Mesodermal cell (in vitro differentiated cells): ENCODE data around the gene IQGAP2.

ENCODE experiments used
- H3K27ac ChIP-seq: 2 replicates; pipeline ENCODE4 v1.7.0; 2013; ENCODE audit warnings: mild to moderate bottlenecking, low read depth, low read length, moderate library complexity; ENCODE audit not compliant: severe bottlenecking
- H3K36me3 ChIP-seq: 2 replicates; pipeline ENCODE4 v1.7.1; 2013; ENCODE audit warnings: mild to moderate bottlenecking, low read length, moderate library complexity; ENCODE audit not compliant: control insufficient read depth, insufficient read depth
- H3K4me1 ChIP-seq: one replicate; pipeline ENCODE4 v1.7.1; 2013; ENCODE audit warnings: mild to moderate bottlenecking, low read length; ENCODE audit not compliant: insufficient read depth, control insufficient read depth, poor library complexity, severe bottlenecking
- H3K4me3 ChIP-seq: 2 replicates; pipeline ENCODE4 v1.7.0; 2013; ENCODE audit warnings: low read length, control low read depth, mild to moderate bottlenecking; ENCODE audit not compliant: insufficient read depth, poor library complexity, severe bottlenecking; ENCODE audit errors: extremely low read depth
- H3K9me3 ChIP-seq: 2 replicates; pipeline ENCODE4 v1.7.1; 2013; ENCODE audit warnings: mild to moderate bottlenecking, low read length, moderate library complexity; ENCODE audit not compliant: control insufficient read depth
- WGBS, 2 experiments: methylation state at CpG; one replicate each; pipeline ENCODE4 v1.1.5; 2013; ENCODE audit warnings: missing lambda C conversion rate in 2 of 2; ENCODE audit not compliant: insufficient coverage in 2 of 2; 5-methylcytosine and 5-hydroxymethylcytosine counted together

IQGAP2 gene

DNA sequence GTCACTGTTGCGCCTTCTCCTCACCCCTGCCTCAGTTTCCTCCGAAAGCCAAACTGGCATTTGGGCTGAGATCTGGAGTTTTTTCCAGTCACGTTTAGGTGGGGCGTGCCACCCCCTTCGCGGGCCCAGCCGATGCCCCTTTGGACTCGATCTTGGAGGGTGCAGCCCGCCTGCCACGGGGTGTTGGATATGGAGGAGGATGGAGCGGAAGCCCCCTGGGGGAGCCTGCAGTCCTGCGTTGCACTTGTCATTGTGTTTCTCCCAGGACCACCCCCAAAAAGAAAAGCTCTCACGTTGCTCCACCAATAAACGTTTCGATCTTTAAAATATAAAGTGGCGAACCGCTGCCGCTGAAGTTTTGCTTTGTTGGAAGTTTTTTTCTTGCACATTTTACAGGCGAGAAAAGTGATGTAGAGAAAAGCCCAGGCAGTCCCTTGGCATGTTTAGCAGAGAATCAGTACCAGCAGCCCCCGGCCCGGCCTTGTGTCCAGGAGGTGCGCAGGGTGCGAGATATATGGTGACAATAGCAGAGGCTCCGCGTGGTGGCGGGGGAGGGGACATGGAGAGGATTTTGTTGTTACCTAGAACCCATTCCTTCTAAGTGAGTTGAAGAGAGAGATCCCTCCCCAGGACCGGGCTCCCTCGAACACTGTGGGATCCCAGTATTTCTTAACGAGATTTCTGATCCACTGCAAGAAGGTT is 313.5 kb downstream of the IQGAP2 start:
- Histone ChIP-seq H3K4me3 (peak overlapping the region; percentile 89), H3K27ac (peak overlapping the region; percentile 50), H3K4me1 (peaks cover 11% of the 10 kb centered on the region), H3K9me3 (no peaks in the 10 kb centered on the region), H3K36me3 (peaks cover 10% of the 10 kb centered on the region)
- whole genome bisulfite sequencing, 2 experiments: 0 to 8% methylated on average over 3 to 5 of the region's 29 CpGs

DNA sequence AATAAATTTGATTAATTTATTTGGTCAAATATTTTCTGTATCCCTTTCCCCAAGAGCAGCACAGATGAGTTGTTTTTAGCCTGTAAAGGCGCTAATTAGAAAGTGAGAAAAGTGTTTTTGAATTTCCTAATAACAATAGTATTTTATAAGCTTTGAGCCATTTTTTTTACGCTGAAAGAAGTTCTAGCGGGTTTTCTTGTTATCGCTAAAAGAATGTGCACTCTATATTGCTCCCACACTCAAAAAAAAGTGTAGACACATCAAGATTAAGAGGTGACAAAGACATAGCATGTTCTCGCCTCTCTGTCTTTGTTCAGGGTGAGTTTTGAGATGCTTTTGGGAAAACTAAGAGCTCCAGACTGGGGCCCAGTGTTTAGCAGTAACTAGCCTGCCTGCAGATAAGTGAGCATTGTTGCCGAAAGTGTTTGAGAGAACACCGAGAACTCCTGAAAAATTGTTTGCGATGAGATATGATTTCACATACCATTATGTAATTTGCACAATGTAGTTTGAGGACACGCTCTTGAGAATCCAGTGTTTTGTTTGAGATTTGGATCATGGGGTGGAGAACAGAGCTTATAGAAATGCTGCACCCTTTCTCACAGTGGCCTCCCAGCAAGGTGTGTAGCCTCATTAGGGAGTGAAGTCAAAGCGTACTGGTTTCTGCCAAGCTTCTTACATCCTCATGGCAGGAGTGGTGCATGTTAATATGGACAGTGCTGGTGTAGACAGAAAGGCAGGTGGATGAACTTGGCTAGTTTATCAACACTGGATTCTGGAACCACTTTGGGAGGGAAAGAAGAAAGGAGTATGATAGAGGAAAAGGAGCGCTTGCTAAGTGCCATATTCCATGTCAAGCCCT is 314.4 kb downstream of the IQGAP2 start:
- H3K9me3 ChIP-seq: no peaks in the 10 kb centered on the region
- peaks cover 11% of the 10 kb centered on the region for H3K4me1 ChIP-seq
- peaks cover 15% of the 10 kb centered on the region for H3K36me3 ChIP-seq
- H3K4me3 ChIP-seq: peak overlapping the region; percentile 89
- WGBS, 2 experiments: 60 to 94% methylated on average over 2 to 5 of the region's 11 CpGs
- H3K27ac ChIP-seq: no peak overlapping the region

DNA sequence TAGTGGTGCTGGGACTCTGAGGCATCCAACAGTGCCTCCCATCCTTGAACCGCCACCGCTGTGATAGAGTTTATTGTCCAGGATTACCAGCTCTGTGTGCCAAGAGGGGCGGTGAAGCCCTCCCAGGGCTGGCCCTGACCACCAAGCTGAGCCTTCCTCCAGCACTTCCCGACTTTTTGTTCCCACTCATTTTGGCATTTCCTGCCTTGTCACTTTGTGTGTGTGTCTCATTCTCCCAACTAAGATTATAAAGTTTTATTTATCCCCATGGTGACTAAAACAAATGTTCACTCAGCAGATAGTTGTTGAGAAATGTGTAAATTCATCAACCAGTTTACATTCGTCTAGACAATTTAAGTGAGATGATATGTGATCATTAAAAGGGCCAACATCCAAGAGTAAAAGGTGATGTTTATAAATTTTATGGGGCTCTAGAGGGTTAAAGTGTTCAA is 315.3 kb downstream of the IQGAP2 start:
- H3K36me3 ChIP-seq: peaks cover 21% of the 10 kb centered on the region
- 95 to 100% methylated on average over 3 to 4 of the region's 5 CpGs for WGBS, 2 experiments
- no peaks in the 10 kb centered on the region for H3K9me3 ChIP-seq
- H3K27ac ChIP-seq: no peak overlapping the region
- peaks cover 11% of the 10 kb centered on the region for H3K4me1 ChIP-seq
- H3K4me3 ChIP-seq: peak overlapping the region; percentile 89

DNA sequence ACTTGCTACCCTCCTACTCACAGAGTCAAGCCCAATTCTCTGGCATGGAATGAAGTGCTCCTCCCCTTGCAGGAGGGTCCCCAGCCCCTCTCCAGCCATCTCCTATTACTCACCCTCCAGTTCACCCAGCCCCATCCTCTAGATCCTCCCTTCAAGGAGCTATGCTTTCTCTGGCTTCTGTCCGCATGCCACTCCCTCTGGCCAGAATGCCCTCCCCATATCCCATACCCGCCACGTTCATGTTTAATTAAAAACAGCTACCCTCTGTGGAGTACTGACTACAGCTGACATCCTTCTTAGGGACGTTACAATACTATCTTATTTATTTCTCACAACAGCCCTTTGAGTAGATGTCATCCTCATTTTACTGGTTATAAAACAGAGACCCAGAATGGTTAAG is 315.8 kb downstream of the IQGAP2 start:
- H3K4me3 ChIP-seq: peak overlapping the region; percentile 89
- H3K9me3 ChIP-seq: no peaks in the 10 kb centered on the region
- no peak overlapping the region for H3K27ac ChIP-seq
- H3K4me1 ChIP-seq: peaks cover 11% of the 10 kb centered on the region
- 93 to 96% methylated on average over 3 of the region's 4 CpGs for WGBS, 2 experiments
- peaks cover 24% of the 10 kb centered on the region for H3K36me3 ChIP-seq

DNA sequence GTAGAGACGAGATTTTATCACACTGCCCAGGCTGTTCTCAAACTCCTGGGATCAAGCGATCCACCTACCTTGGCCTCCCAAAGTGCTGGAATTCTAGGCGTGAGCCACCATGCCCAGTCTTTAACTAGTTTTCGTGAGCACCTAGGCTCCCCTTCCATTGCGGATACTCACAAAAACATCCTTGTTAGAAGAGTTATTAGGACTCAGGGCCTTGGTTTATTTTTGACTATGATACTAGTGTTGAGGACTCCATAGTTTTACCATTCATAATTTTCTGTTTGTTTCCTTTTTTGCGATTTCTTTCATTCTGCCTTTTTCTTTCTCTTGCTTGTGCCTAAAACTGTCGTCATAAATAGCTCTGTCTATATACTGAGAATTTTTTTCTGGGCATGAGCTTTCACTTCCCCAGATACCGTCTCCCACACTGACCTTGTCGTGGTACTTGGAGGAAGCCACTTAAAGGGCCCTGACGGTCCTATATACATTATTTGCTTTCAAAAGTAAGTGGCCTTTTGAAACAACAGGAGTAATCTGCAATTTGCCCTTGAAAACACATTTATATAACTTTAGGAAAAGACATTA is 318.0 kb downstream of the IQGAP2 start:
- Histone ChIP-seq H3K4me1 (peaks cover 19% of the 10 kb centered on the region), H3K36me3 (peaks cover 37% of the 10 kb centered on the region), H3K9me3 (no peaks in the 10 kb centered on the region), H3K4me3 (no peak overlapping the region), H3K27ac (no peak overlapping the region)
- 85 to 100% methylated on average over 2 to 6 of the region's 10 CpGs for WGBS, 2 experiments

DNA sequence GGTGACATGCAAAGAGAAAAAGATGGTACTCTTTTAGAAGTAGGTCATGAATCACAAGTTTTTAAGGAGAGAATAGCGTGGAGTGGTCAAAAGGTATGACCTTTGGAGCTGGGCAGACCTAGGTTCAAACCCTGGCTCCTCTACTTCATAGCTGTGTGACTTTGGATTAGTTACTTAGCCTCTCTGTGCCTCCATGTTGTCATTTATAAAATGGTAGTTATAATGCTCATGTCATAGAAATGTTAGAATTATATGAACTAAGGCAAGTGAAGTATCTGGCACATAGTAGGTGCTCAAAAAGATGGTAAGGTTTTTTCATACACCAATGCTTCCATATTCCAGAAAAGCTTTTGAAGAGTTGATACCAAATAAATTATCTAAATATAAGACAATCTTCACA is 320.2 kb downstream of the IQGAP2 start:
- H3K4me3 ChIP-seq: no peak overlapping the region
- 83% methylated on average over 1 of the region's 1 CpG; no CpG with 5 or more reads in 1 of the 2 experiments for WGBS, 2 experiments

DNA sequence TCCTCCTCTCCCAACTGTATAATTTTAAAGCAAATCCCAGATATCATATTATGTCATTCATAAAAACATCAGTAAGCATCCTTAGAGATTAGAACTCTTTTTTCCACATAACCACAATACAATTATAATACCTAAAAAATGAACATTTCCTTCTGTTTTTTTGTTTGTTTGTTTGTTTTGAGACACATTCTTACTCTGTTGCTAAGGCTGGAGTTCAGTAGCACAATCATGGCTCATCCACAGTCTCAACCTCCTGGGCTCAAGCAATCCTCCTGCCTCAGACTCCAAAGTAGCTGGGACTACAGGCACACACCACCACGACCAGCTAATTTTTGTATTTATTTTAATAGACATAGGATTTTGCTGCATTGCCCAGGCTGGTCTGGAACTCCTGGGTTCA is 320.8 kb downstream of the IQGAP2 start:
- no peak overlapping the region for H3K4me3 ChIP-seq
- WGBS, 2 experiments: no CpG with 5 or more reads among the region's 1 CpG
- H3K4me1 ChIP-seq: peaks cover 8% of the 10 kb centered on the region
- H3K27ac ChIP-seq: no peak overlapping the region
- peaks cover 64% of the 10 kb centered on the region for H3K36me3 ChIP-seq
- peaks cover 11% of the 10 kb centered on the region for H3K9me3 ChIP-seq

More for the DNA sequence above, 320.2 kb downstream of the IQGAP2 start:
- peaks cover 6% of the 10 kb centered on the region for H3K9me3 ChIP-seq
- H3K4me1 ChIP-seq: peaks cover 14% of the 10 kb centered on the region
- H3K27ac ChIP-seq: no peak overlapping the region
- peaks cover 58% of the 10 kb centered on the region for H3K36me3 ChIP-seq

DNA sequence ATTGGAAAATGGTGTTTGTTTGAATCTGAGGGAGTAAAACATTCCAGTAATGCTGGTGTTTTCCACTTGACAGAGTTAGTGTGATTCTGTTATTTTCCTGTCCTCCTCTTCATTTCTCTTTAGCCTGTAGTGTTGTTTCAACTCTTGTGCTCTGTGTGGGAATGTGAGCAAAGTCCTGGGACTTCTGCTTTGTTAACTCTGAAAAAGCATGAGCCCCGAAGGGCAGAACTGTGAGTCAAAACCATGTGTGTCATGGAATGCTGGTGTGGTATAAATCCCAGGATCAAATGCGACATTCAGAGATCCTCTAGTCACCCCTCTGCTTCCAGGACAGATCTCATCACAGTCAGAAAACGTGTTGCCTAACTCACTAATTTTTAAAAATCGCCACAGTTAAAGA is 321.8 kb downstream of the IQGAP2 start:
- H3K4me3 ChIP-seq: no peak overlapping the region
- WGBS, 2 experiments: 86 to 100% methylated on average over 2 of the region's 4 CpGs
- H3K9me3 ChIP-seq: peaks cover 21% of the 10 kb centered on the region
- peaks cover 8% of the 10 kb centered on the region for H3K4me1 ChIP-seq
- H3K36me3 ChIP-seq: peaks cover 73% of the 10 kb centered on the region
- H3K27ac ChIP-seq: peak overlapping the region; percentile 41

DNA sequence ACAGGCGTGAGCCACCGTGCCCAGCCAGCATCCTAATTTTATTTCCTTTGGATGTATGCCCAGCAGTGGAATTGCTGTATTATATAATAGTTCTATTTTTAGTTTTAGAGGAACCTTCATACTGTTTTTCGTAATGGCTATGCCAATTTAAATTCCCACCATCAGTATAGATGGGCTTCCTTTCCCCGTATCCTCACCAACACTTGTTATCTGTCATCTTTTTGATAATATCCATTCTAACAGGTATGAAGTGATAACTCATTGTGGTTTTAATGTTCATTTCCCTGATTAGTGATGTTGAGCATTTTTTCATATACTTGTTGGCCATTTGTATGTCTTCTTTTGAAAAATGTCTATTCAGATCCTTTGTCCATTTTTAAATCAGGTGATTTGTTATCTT is 325.9 kb downstream of the IQGAP2 start:
- 80% methylated on average over 2 of the region's 4 CpGs; no CpG with 5 or more reads in 1 of the 2 experiments for WGBS, 2 experiments
- H3K4me1 ChIP-seq: peaks cover 7% of the 10 kb centered on the region
- H3K27ac ChIP-seq: no peak overlapping the region
- no peak overlapping the region for H3K4me3 ChIP-seq
- peaks cover 29% of the 10 kb centered on the region for H3K9me3 ChIP-seq
- peaks cover 87% of the 10 kb centered on the region for H3K36me3 ChIP-seq

DNA sequence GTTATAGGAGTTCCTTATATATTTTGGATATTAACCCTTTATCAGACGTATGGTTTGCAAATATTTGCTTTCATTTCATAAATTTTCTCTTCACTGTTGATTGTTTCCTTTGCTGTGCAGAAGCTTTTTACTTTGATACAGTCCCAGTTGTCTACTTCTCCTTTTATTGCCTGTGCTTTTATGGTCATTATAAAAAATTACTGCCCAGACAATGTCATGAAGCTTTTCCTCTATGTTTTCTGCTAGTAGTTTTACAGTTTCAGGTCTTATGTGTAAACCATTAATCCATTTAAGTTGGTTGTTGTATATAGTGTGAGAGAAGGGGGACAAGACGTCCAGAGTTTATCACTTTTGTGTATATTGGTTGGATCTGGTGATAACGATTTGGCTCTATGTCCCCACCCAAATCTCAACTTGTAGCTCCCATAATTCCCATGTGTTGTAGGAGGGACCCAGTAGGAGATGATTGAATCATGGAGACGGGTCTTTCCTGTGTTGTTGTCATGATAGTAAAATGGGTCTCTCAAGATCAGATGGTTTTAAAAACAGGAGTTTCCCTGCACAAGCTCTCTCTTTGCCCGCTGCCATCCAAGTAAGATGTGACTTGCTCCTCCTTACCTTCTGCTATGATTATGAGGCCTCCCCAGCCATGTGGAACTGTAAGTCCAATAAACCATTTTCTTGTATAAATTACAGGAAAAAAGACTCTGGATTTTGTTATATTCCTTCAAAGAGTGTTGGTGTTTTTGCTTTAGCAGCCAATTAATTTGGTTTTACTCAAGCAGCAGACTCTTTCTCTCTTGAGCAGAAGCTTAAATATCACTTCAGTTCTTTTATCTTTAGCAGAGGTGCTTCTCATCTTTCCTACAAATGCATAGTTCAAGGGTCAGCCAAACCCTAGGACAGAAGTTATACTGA is 326.5 kb downstream of the IQGAP2 start:
- H3K27ac ChIP-seq: no peak overlapping the region
- peaks cover under 1% of the 10 kb centered on the region for H3K4me1 ChIP-seq
- peaks cover 94% of the 10 kb centered on the region for H3K36me3 ChIP-seq
- H3K9me3 ChIP-seq: peaks cover 29% of the 10 kb centered on the region
- 100% methylated on average over 2 of the region's 5 CpGs; no CpG with 5 or more reads in 1 of the 2 experiments for WGBS, 2 experiments
- H3K4me3 ChIP-seq: no peak overlapping the region
